NCI-H2171 treated with DMSO at 0.1 percent for 48 hours (cell line): Measurements from ENCODE around the gene VPS13D.
A peak's percentile ranks its signal among the peaks of the same experiment; 100 is the strongest.

Experiments
- DNase-seq: peaks from one replicate; lab custom pipeline; 2025; lab: John Stamatoyannopoulos, UW

VPS13D gene

GRCh38 chr1:12433323-12434053, 203.7 kb downstream of the VPS13D start:
- no peak for DNase-seq

- DNase-seq: no peak
Measured at GRCh38 chr1:12434174-12434573, 204.3 kb downstream of the VPS13D start.

GRCh38 chr1:12434686-12435085, 204.9 kb downstream of the VPS13D start:
- no peak for DNase-seq

- no peak for DNase-seq
Measured at GRCh38 chr1:12435639-12436344, 206.0 kb downstream of the VPS13D start.

GRCh38 chr1:12436345-12436658, 206.5 kb downstream of the VPS13D start:
- DNase-seq: no peak

- no peak for DNase-seq
Measured at GRCh38 chr1:12436817-12437599, 207.2 kb downstream of the VPS13D start.

- DNase-seq: no peak
Measured at GRCh38 chr1:12437629-12438028, 207.8 kb downstream of the VPS13D start.

- no peak for DNase-seq
Measured at GRCh38 chr1:12438349-12438924, 208.6 kb downstream of the VPS13D start.

- DNase-seq: no peak
Measured at GRCh38 chr1:12439073-12439472, 209.2 kb downstream of the VPS13D start.

- DNase-seq: no peak
Measured at GRCh38 chr1:12441414-12442105, 211.7 kb downstream of the VPS13D start.

GRCh38 chr1:12442217-12442616, 212.4 kb downstream of the VPS13D start:
- no peak for DNase-seq

- DNase-seq: no peak
Measured at GRCh38 chr1:12443151-12443550, 213.3 kb downstream of the VPS13D start.

- DNase-seq: no peak
Measured at GRCh38 chr1:12444329-12444841, 214.6 kb downstream of the VPS13D start.

GRCh38 chr1:12445257-12445656, 215.4 kb downstream of the VPS13D start:
- no peak for DNase-seq

- no peak for DNase-seq
Measured at GRCh38 chr1:12446593-12446992, 216.8 kb downstream of the VPS13D start.

GRCh38 chr1:12447307-12447706, 217.5 kb downstream of the VPS13D start:
- DNase-seq: no peak

GRCh38 chr1:12447849-12448312, 218.1 kb downstream of the VPS13D start:
- DNase-seq: peak; percentile 25

- no peak for DNase-seq
Measured at GRCh38 chr1:12448746-12449177, 218.9 kb downstream of the VPS13D start.

- peak; percentile 96 for DNase-seq
Measured at GRCh38 chr1:12450090-12450755, 220.4 kb downstream of the VPS13D start.

- peak; percentile 96 for DNase-seq
Measured at GRCh38 chr1:12450756-12451559, 221.1 kb downstream of the VPS13D start.
